Keratinocyte (primary cell): ENCODE data around the gene MDFI.

Experiments used
- EZH2 ChIP-seq: IDR thresholded peaks from one replicate; pipeline ENCODE4 v1.6.1; 2012; ENCODE audit warnings: inconsistent platforms, mild to moderate bottlenecking, low read length, moderate library complexity
- TF ChIP-seq, protein P1 (sequence below), 3 experiments: IDR thresholded peaks in 1 of 3; conservative IDR thresholded peaks in 1 of 3; optimal IDR thresholded peaks in 1 of 3; 2 replicates in 2 of 3; 3 replicates in 1 of 3; pipeline versions ENCODE3 to v1.5.1; 2011; ENCODE audit warnings: low read length in 3 of 3, mild to moderate bottlenecking in 3 of 3, moderate library complexity in 2 of 3, control low read depth in 1 of 3, inconsistent platforms in 1 of 3; ENCODE audit not compliant: insufficient read depth in 2 of 3; ENCODE audit errors: extremely low read depth in 1 of 3

GRCh38 chr6:41594766-41595165 lies 43.5 kb upstream of the MDFI start:
- TF ChIP-seq, protein P1, sequence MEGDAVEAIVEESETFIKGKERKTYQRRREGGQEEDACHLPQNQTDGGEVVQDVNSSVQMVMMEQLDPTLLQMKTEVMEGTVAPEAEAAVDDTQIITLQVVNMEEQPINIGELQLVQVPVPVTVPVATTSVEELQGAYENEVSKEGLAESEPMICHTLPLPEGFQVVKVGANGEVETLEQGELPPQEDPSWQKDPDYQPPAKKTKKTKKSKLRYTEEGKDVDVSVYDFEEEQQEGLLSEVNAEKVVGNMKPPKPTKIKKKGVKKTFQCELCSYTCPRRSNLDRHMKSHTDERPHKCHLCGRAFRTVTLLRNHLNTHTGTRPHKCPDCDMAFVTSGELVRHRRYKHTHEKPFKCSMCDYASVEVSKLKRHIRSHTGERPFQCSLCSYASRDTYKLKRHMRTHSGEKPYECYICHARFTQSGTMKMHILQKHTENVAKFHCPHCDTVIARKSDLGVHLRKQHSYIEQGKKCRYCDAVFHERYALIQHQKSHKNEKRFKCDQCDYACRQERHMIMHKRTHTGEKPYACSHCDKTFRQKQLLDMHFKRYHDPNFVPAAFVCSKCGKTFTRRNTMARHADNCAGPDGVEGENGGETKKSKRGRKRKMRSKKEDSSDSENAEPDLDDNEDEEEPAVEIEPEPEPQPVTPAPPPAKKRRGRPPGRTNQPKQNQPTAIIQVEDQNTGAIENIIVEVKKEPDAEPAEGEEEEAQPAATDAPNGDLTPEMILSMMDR (optimal IDR thresholded peaks at IDR 0.05 in 1 of 3, IDR thresholded peaks at IDR 0.05 in 1 of 3, conservative IDR thresholded peaks at IDR 0.05 in 1 of 3; ENCODE audit: extremely low read depth in 1 of 3, insufficient read depth in 2 of 3, low read length in 3 of 3): no peak
- no peak for TF ChIP-seq EZH2
